HepG2 (cell line): ENCODE data around the gene UTP15. TPM values are rescaled to one million over a fixed set of nuclear protein-coding genes. Genes with fewer than 3 reads are reported as not detected.

Source experiments
- BRD4 ChIP-seq: sonication (generic); formaldehyde crosslinking; IDR thresholded peaks from 2 replicates; pipeline ENCODE4 v1.4.0; 2020; ENCODE audit warnings: missing genetic modification reagents
- DZIP1 ChIP-seq: sonication (generic); formaldehyde crosslinking; IDR thresholded peaks from 2 replicates; pipeline ENCODE4 v1.5.0; 2020; ENCODE audit warnings: mild to moderate bottlenecking, missing genetic modification reagents
- GMEB2 ChIP-seq: IDR thresholded peaks from 2 replicates; pipeline ENCODE4 v1.6.1; 2016; ENCODE audit warnings: missing biosample characterization, missing genetic modification reagents, low read depth
- KAT8 ChIP-seq: IDR thresholded peaks from 2 replicates; pipeline ENCODE4 v1.6.1; 2016; ENCODE audit warnings: missing genetic modification reagents, missing compliant biosample characterization
- KDM4B ChIP-seq: sonication (generic); formaldehyde crosslinking; IDR thresholded peaks from 2 replicates; pipeline ENCODE4 v1.4.0; 2020; ENCODE audit warnings: missing genetic modification reagents
- KLF9 ChIP-seq: IDR thresholded peaks from 2 replicates; pipeline ENCODE4 v1.6.1; 2016; ENCODE audit warnings: low read depth
- MXI1 ChIP-seq: IDR thresholded peaks from 3 replicates; pipeline ENCODE4 v1.6.1; 2012; ENCODE audit warnings: low read depth, low read length, inconsistent platforms, borderline replicate concordance
- PHF8 ChIP-seq: sonication (generic); formaldehyde crosslinking; IDR thresholded peaks from 2 replicates; pipeline ENCODE4 v1.5.0; 2020; ENCODE audit warnings: missing genetic modification reagents
- PITX1 ChIP-seq: sonication (generic); formaldehyde crosslinking; IDR thresholded peaks from 2 replicates; pipeline ENCODE4 v1.5.1; 2020; ENCODE audit warnings: mild to moderate bottlenecking, missing genetic modification reagents
- POLR2AphosphoS5 ChIP-seq: IDR thresholded peaks from 2 replicates; pipeline ENCODE4 v1.6.1; 2012; ENCODE audit warnings: low read depth, low read length
- PRDM15 ChIP-seq: sonication (generic); formaldehyde crosslinking; IDR thresholded peaks from 2 replicates; pipeline ENCODE4 v1.4.0; 2020; ENCODE audit warnings: missing genetic modification reagents
- RBFOX2 ChIP-seq: fragments of 200-400 bp; formaldehyde crosslinking; IDR thresholded peaks from 2 replicates; pipeline ENCODE4 v1.6.1; 2017; ENCODE audit warnings: low read depth, mild to moderate bottlenecking, low read length
- ZFY ChIP-seq: sonication (generic); formaldehyde crosslinking; IDR thresholded peaks from 2 replicates; pipeline ENCODE4 v1.4.0; 2020; ENCODE audit warnings: missing genetic modification reagents
- ZGPAT ChIP-seq: IDR thresholded peaks from 2 replicates; pipeline ENCODE4 v1.6.1; 2016; ENCODE audit warnings: mild to moderate bottlenecking
- ZMYM3 ChIP-seq: sonication (generic); formaldehyde crosslinking; IDR thresholded peaks from 2 replicates; pipeline ENCODE4 v1.5.1; 2020; ENCODE audit warnings: mild to moderate bottlenecking, missing genetic modification reagents
- ZNF280D ChIP-seq: sonication (generic); formaldehyde crosslinking; IDR thresholded peaks from 2 replicates; pipeline ENCODE4 v1.5.1; 2020; ENCODE audit warnings: mild to moderate bottlenecking, missing genetic modification reagents
- polyA plus RNA-seq, 8 experiments: library from polyadenylated mRNA; depleted of rRNA in 3 of 8; stranded (reverse) in 7 of 8; unstranded in 1 of 8; fragments of >200 nt; fragmentation: Illumina TruSeq in 4 of 8; extraction: Trizol in 4 of 8; gene quantifications; 2 replicates each; pipeline versions ENCODE4 v1.2.1 to v1.2.3, GENCODE V29; 2011 to 2016; ENCODE audit warnings: low read depth in 4 of 8, missing spikeins in 1 of 8, mixed read lengths in 1 of 8; ENCODE audit not compliant: insufficient read depth in 1 of 8
- total RNA-seq, 5 experiments: library from RNA; depleted of rRNA; stranded (reverse); fragments of >200 nt; fragmentation: Illumina TruSeq; extraction: Trizol; gene quantifications; 2 replicates each; pipeline ENCODE4 v1.2.3, GENCODE V29; 2016; ENCODE audit warnings: low read depth in 1 of 5

UTP15 gene
- total and polyA plus RNA-seq, 2 of the 13 experiments (the other 11 are each of a cell fraction or from before 2014, with no cell fraction given), result 7.3 to 35.8 TPM

GRCh38 chr5:73617510-73618279 lies 52.2 kb downstream of the UTP15 start (continued):
- TF ChIP-seq ZGPAT (CRISPR knock-in tag), result peak; percentile 35; the same call in 1 of the 2 replicates
- TF ChIP-seq ZFY (CRISPR knock-in tag), result peak; percentile 52
- TF ChIP-seq POLR2AphosphoS5, result 0 out of 2 replicates have a peak, but pooled peaks have one; percentile 22
- TF ChIP-seq KLF9 (CRISPR knock-in tag), result 0 out of 2 replicates have a peak, but pooled peaks have one; percentile 60
- TF ChIP-seq PITX1, result 0 out of 2 replicates have a peak, but pooled peaks have one; percentile 45
- TF ChIP-seq KDM4B (CRISPR knock-in tag), result no peak
- TF ChIP-seq PRDM15 (CRISPR knock-in tag), result peak; percentile 44; the same call in 1 of the 2 replicates
- TF ChIP-seq MXI1, result no peak
- peak; percentile 44 for TF ChIP-seq PHF8 (CRISPR knock-in tag)
- TF ChIP-seq RBFOX2, result no peak
- 0 out of 2 replicates have a peak, but pooled peaks have one; percentile 41 for TF ChIP-seq KAT8
- TF ChIP-seq DZIP1 (CRISPR knock-in tag), result no peak
- TF ChIP-seq GMEB2 (CRISPR knock-in tag), result no peak
- peak; percentile 52; the same call in 1 of the 2 replicates for TF ChIP-seq ZMYM3
- TF ChIP-seq BRD4 (CRISPR knock-in tag), result no peak
- 0 out of 2 replicates have a peak, but pooled peaks have one; percentile 51 for TF ChIP-seq ZNF280D
